ENCODE data around the gene CORO7. TPM values are rescaled to one million over a fixed set of nuclear protein-coding genes. Genes with fewer than 3 reads are reported as not detected.

CORO7 gene
- total and polyA plus RNA-seq, 7 donors: 3.4 to 7.9 (median 5.8) TPM

- intact Hi-C loops (cut with DNase I): loop anchor here in 1 of 2 donors (10.0 kb wide), 1 partner anchor 56 kb away; no protein-coding TSS in a partner anchor
- TF ChIP-seq, protein P1, sequence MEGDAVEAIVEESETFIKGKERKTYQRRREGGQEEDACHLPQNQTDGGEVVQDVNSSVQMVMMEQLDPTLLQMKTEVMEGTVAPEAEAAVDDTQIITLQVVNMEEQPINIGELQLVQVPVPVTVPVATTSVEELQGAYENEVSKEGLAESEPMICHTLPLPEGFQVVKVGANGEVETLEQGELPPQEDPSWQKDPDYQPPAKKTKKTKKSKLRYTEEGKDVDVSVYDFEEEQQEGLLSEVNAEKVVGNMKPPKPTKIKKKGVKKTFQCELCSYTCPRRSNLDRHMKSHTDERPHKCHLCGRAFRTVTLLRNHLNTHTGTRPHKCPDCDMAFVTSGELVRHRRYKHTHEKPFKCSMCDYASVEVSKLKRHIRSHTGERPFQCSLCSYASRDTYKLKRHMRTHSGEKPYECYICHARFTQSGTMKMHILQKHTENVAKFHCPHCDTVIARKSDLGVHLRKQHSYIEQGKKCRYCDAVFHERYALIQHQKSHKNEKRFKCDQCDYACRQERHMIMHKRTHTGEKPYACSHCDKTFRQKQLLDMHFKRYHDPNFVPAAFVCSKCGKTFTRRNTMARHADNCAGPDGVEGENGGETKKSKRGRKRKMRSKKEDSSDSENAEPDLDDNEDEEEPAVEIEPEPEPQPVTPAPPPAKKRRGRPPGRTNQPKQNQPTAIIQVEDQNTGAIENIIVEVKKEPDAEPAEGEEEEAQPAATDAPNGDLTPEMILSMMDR (IDR thresholded peaks at IDR 0.05): no peak
- peaks cover 5% of the 10 kb centered on the region for H3K4me1 ChIP-seq
- DNase-seq (no peak), ATAC-seq (no peak)
- peak overlapping the region; percentile 5 for H3K27ac ChIP-seq
- WGBS, 3 donors: 56 to 63% (median 60%) methylated on average over 15 to 16 of the region's 16 CpGs
- H3K9me3 ChIP-seq: no peaks in the 10 kb centered on the region
- H3K27me3 ChIP-seq (ENCODE audit: insufficient read depth in 3 of 3, low read length in 2 of 3): peaks cover 0 to 18% (median 2%) of the 10 kb centered on the region in 3 donors
- H3K4me3 ChIP-seq: no peak overlapping the region
- H3K36me3 ChIP-seq (ENCODE audit: insufficient read depth in 1 of 2, low read depth in 1 of 2): no peaks in the 10 kb centered on the region
Observed at GRCh38 chr16:4320571-4321137, 95.7 kb downstream of the CORO7 start.

DNA sequence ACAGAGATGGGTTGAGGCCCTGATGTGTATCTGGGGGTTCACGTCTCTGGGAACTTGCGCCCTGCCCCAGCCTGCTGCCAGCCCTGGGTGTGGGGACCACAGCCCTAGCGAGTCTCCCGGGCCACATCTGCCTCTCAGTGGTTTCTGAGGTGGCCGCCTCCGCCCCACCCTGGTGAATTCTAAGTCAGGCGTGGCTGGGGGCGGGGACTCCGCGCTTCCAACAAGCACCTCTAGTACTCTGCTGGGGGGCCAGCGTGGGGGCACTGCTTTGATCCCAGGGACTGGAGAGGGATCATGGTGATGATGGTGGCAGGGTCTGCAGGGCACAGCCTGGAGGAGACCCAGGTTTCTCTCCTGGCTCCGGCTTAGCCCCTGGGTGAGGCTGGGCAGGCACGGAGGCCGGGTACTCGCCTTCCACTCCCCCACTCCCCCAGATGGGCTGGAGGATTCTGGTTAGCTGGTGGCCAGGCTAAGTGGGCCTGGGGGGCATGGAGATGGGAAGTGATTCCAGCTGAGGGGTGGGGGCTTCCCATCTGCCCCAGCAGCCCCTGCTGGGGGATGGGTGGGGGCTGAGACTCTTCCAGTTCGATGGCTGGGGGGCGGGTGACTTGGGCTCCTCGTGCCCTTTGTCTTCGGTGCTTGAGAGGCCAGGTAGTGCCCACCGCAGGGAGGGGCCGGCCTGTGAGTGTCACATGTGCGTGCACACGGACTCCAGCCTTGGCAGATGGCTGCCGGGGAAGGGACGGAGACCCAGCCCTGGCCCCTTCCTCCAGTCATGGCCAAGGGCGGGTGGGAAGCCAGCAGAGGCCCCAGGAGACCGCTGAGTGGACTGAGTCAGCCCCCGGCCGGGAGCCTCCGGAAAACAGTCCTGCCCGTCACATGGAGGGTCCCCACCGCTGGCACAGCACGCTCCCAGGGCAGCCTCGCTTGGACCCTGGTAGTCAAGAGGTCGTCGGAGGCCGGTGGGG lies 96.7 kb downstream of the CORO7 start:
- DNase-seq (peak; percentile 72 to 77), ATAC-seq (no peak)
- intact Hi-C loops (cut with DNase I): loop anchor here in 1 of 2 donors (10.0 kb wide), 1 partner anchor 55 kb away; no protein-coding TSS in a partner anchor
- TF ChIP-seq, protein P1 (IDR thresholded peaks at IDR 0.05): no peak
- Histone ChIP-seq H3K4me3 (peak overlapping the region; percentile 6), H3K9me3 (no peaks in the 10 kb centered on the region), H3K4me1 (peaks cover 5% of the 10 kb centered on the region), H3K27ac (peak overlapping the region; percentile 5), H3K36me3 (ENCODE audit: insufficient read depth in 1 of 2, low read depth in 1 of 2) (no peaks in the 10 kb centered on the region), H3K27me3 (ENCODE audit: insufficient read depth in 3 of 3, low read length in 2 of 3) (peaks cover 0 to 25% (median 5%) of the 10 kb centered on the region in 3 donors)
- WGBS, 3 donors: 55 to 57% (median 57%) methylated on average over 36 to 37 of the region's 37 CpGs

- intact Hi-C loops (cut with DNase I): no loop called here
- Histone ChIP-seq H3K9me3 (no peaks in the 10 kb centered on the region), H3K4me3 (peak overlapping the region; percentile 6), H3K27me3 (ENCODE audit: insufficient read depth in 3 of 3, low read length in 2 of 3) (peaks cover 0 to 33% (median 5%) of the 10 kb centered on the region in 3 donors), H3K36me3 (ENCODE audit: insufficient read depth in 1 of 2, low read depth in 1 of 2) (no peaks in the 10 kb centered on the region), H3K27ac (no peak overlapping the region), H3K4me1 (peaks cover 5% of the 10 kb centered on the region)
- ATAC-seq (no peak), DNase-seq (no peak)
- WGBS, 3 donors: 73 to 82% (median 81%) methylated on average over 5 of the region's 5 CpGs
- TF ChIP-seq, protein P1 (IDR thresholded peaks at IDR 0.05): no peak
Observed at GRCh38 chr16:4318967-4319366, 97.4 kb downstream of the CORO7 start.

DNA sequence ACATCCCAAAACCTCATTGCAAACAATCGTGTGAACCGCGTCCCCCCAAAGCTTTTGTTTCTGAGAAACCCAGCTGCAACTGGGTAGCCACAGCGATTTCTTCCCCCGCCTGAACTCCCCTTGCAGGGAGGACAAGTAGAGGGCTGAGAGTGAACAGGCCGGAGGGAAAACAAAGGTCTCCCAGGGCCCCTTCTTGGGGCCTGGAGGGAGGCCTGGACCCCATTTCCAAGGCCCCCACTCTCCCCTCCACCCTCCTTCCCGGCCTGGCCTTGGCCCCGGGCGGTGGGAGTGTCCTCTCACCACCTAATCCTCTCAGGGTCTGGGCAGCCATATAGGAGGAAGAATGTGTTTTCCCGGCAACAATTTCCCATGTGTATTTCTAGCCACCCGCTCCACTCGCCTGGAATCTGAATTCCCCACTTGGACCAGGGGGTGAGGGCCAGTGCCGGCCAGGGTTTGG lies 97.9 kb downstream of the CORO7 start:
- H3K27me3 ChIP-seq (ENCODE audit: insufficient read depth in 3 of 3, low read length in 2 of 3): peaks cover 0 to 38% (median 5%) of the 10 kb centered on the region in 3 donors
- 64 to 71% (median 67%) methylated on average over 13 of the region's 13 CpGs for WGBS, 3 donors
- H3K4me1 ChIP-seq: peaks cover 5% of the 10 kb centered on the region
- peak overlapping the region; percentile 25 for H3K4me3 ChIP-seq
- ATAC-seq (no peak), DNase-seq (no peak)
- H3K9me3 ChIP-seq: no peaks in the 10 kb centered on the region
- TF ChIP-seq, protein P1 (IDR thresholded peaks at IDR 0.05): no peak
- intact Hi-C loops (cut with DNase I): no loop called here
- no peak overlapping the region for H3K27ac ChIP-seq
- H3K36me3 ChIP-seq (ENCODE audit: insufficient read depth in 1 of 2, low read depth in 1 of 2): no peaks in the 10 kb centered on the region

Data from psoas muscle (tissue), 8 donors.